Measurements from ENCODE around the gene CHEK2.
"Not testable (repeated sequence)": the region's sequence is repeated elsewhere in the genome, so short reads cannot be mapped to it uniquely, and the experiment has no call there.

Gene CHEK2

DNA sequence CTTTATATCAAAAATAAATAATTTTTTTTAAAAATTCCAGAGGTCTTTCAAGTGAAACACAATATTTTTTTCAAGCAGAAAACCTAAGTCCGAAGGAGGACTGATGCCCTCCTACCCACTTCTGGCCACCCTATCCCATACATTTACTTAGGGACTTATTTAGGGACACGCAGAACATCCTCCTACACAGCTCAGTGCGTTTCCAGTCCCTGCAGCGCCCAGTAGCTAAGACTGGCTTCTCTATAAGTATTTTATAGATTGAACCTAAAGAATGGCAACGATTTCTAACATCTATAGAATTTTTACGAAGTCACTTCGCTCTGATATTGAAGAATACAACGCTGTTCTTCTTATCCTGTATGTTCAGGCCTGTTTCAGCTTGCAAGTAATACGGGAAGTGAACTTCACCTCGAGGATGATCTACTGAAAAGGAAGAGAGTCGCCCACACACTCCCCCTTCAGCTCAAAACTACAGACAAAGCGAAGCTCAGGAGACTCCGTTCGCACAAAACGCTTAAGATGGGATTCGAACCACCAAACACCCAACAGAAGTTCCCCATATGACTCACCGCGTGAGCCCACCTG lies 328 bp downstream of the CHEK2 start:
- FAIRE-seq: no peak

DNA sequence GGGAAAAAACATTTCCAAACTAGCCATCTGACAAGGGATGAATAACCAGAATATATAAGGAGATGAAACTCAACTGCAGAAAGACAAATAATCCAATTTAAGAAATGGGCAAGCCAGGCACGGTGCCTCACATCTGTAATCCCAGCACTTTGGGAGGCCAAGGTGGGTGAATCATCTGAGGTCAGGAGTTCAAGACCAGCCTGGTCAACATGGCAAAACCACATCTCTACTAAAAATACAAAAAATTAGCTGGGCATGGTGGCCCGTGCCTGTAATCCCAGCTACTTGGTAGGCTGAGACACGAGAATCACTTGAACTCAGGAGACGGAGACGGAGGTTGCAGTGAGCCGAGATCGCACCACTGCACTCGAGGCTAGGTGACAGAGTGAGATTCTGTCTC lies 2.7 kb downstream of the CHEK2 start:
- FAIRE-seq: not testable (repeated sequence)

DNA sequence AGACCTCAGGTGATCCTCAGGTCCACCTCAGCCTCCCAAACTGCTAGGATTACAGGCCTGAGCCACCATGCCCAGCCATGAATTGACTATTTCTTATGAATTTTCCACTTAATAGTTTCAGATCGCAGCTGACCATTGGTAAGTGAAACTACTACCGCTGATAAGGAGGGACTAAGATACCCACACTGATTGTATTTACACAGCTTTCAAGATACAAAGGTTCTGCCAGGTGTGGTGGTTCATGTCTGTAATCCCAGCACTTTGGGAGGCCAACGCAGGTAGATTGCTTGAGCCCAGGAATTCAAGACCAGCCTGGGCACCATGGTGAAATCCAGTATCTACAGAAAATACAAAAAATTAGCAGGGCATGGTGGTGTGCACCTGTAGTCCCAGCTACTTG lies 3.9 kb downstream of the CHEK2 start:
- FAIRE-seq: no peak

DNA sequence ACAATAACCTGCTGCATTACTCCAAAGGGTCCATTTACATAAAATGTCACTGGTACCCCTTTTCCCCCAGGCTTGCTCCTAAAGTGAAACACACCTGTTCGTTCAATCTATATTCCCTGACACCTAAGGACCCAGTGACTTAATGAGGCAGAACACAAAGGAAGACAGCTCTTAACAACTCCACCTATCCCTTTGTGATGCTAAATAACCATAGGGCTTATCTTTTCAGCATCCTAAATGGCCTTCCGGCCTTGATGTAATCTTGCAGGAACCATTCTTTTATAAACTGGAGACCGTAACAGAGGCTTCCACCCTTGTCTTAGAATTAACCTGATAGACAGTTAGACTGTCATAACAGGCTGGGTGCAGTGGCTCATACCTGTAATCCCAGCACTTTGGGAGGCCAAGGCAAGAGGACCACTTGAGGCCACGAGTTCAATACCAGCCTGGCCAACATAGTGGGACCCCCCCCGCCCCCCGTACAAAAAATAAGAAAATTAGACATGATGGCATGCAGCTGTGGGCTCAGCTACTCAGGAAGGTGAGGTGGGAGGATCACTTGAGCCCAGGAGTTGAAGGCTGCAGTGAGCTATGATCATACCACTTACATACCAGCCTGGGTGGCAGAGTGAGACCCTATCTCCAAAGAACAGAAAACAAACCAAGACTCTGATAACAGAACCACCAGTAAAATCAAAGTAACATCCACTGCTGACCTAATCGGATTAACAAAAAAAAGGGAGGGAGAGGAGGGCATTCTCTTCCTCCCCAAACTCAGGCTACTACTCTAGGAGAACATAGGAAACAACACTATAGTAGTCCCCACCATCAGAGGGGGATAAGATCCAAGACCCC lies 5.1 kb downstream of the CHEK2 start:
- no peak for FAIRE-seq

DNA sequence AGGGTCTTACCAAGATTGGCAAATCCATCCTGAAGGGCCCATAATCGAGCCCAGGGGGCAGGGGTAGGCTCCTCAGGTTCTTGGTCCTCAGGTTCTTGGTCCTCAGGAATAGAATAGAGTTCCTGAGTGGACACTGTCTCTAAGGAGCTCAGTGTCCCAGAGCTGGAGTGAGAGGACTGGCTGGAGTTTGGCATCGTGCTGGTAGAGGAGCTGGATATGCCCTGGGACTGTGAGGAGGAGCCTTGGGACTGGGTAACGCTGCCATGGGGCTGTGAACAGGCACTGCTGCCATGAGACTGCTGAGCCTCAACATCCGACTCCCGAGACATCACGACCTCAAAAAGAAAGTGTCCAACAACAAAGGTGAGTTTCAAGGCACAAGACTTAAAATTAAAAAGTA lies 7.2 kb downstream of the CHEK2 start:
- no peak for FAIRE-seq

DNA sequence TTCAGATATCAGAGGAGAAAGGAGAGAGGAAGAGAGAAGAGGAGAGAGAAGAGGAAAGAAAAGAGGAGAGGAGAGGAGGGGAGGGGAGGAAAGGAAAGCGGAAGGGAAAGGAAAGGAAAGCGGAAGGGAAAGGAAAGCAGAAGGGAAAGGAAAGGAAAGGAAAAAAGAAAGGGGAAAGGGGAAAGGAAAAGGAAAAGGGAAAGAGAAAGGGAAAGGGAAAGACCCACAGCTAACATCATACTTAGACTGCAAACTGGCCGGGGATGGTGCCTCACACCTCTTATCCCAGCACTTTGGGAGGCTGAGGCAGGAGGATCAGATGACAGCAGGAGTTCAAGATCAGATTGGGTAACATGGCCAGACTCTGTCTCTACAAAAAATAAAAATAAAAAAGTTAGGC lies 11.4 kb downstream of the CHEK2 start:
- FAIRE-seq: no peak

DNA sequence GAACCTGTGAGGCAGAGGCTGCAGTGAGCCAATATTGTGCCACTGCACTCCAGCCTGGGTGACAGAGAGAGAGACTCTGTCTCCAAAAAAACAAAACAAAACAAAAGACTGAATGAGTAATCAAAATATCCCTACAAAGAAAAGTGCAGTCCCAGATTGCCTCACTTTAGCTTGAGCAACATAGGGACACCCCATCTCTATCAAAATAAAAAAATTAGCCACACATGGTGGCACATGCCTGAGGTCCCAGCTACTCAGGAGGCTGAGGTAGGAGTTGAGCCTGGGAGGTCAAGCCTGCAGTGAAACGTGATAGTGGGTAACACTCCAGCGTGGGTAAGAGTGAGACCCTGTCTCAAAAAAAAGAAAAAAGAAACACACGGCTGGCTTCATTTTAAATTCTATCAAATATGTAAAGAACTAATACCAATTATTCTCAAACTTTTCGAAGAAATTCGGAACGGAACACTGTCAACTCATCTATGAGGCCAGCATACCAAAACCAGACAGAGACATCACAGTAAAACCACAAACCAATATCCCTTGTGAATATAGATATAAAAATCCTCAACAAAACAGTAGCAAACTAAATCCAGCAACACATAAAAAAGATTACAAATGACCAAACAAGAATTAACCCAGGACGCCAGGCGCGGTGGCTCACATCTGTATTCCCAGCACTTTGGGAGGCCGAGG lies 12.9 kb downstream of the CHEK2 start:
- FAIRE-seq: no peak

DNA sequence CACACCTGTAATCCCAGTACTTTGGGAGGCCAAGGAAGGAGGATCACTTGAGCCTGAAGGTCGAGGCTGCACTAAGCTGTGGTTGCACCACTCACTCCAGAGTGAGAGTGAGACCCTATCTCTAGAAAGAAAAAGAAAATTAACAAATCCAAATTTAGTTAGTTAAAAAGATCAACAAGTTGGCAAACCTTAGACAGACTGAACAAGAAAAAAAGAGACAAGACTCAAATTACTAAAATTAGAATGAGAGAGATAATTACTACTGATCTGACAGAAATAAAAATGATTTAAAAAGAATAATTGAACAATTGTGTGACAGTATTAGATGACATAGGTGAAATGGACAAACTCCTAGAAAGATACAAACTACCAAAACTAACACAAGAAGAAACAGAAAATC lies 13.6 kb downstream of the CHEK2 start:
- no peak for FAIRE-seq

DNA sequence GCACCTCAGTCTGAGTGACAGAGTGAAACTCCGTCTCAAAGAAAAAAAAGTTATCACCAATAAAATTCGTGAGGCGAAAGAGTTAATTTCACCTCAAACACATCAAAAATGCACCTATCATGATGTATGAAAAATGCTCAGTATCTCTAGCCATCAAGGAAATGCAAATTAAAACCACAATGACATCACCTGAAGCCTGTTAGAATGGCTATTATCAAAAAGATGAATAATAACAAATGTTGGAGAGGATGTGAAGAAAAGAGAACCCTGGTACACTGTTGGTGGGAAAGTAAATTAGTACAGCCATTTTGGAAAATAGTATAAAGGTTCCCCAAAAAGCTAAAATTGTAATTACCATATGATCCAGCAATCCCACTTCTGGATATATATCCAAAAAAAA lies 23.6 kb downstream of the CHEK2 start:
- FAIRE-seq: no peak

DNA sequence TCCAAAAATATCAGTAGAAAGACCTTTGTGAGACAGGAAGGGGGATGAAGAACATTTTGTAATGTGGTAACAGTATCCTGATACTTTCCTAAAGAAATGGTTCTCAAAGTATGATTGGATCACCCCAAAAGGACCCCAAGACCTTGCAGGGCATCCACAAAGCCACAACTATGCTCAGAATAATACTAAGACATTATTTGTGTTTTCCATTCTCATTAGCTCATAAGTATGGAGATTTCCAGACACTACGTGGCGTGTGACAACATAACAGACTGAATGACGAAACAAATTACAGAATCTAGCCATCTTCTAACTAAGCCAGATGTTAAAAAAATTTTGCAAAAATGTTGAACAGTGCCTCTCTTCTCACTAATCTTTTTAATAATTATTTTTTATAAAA lies 24.9 kb downstream of the CHEK2 start:
- FAIRE-seq: no peak

DNA sequence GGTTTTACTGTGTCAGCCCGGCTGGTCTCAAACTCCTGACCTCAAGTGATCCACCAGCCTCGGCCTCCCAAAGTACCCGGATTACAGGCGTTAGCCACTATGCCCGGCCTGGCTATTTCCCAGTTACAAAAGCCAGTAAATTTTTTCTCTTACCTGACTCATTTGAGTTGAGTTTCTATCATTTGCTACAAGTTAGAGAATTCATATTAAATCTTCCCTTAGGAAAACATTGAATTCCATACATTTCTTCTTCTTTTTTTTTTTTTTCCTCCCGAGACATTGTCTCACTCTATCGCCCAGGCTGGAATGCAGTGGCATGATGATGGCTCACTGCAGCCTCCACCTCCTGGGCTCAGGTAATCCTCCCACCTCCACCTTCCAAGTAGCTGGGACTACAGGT lies 26.0 kb downstream of the CHEK2 start:
- FAIRE-seq: no peak

DNA sequence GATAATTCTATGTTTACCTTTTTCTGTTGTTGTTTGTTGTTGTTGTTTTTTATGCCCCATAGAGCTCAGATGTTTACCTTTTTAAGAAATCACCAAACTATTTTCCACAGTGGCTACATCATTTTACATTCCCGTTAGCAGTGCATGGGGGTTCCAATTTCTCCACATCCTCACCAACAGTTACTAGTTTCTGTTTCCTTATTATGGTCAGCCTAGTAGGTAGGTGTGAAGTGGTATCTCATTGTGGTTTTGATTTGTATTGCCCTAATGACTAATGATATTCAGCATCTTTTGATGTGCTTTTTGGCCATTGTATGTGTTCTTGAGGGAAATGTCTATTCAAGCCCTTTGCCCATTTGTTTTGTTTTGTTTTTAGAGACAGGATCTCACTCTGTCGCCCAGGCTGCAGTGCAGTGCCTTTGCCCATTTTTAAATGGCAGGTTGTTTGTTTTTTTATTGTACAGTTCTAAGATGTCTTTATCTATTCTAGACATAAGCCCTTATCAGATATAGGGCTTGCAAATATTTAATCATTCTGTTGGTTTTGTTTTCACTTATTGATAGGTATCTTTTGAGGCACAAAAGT lies 27.5 kb downstream of the CHEK2 start:
- peak; percentile 68 for FAIRE-seq

DNA sequence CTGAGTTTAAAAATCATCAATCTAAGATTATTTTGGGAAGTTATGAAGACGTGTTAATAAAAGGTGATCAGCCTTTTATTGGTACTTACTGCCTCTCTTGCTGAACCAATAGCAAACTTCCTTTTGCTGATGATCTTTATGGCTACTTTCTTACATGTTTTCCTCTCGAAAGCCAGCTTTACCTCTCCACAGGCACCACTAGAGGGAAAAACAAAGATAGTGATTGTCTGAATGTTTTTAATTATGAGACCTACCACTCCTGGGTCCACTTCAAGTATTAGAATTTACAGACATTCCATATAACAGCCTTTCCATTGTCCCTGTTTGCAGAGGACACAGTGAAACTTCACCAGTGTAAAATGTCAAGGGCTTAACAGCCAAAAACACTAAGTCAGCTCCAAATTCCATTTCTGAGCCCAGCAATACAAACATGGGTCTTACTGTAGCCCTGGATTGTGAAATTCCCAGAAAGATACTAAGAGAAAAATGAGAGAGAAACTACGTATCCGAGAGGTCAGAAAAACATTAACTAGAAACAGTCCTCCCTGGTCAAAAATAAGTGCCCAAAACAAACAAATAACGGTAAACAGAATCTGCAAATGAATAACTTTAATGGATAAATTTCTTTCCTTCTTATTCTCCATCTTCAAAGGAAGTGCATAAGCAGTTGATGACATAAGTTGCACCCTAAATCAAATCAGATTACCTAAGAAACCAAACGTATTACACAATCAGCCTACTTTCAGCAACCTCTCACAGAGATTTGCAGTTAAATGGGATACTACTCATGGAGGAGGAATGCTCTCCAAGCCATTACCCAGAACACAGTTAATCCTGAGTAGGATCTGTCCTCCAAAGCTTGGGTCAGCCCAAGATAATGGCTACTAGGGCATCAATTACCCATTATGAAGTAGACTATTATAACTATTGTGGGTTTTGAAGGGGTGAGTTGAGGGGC lies 29.5 kb downstream of the CHEK2 start:
- peak; percentile 99 for FAIRE-seq

DNA sequence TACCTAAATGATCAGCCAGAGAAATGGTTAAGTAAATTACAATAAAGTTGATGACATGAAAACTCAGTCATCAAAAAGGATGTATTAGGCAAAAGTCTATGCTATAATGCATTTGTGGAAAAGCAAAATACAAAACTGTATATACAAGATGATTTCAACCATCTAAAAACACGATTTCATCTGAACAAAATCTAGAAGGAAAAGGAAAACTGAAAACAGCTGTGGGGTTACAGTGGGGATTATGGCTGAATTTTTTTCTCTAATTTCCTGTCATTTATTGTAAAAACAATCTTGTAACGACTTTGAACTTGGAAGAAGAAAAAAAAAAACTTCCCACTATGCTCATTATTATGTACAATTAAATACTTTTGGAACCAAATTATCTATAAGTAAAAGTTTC lies 30.3 kb downstream of the CHEK2 start:
- FAIRE-seq: no peak

DNA sequence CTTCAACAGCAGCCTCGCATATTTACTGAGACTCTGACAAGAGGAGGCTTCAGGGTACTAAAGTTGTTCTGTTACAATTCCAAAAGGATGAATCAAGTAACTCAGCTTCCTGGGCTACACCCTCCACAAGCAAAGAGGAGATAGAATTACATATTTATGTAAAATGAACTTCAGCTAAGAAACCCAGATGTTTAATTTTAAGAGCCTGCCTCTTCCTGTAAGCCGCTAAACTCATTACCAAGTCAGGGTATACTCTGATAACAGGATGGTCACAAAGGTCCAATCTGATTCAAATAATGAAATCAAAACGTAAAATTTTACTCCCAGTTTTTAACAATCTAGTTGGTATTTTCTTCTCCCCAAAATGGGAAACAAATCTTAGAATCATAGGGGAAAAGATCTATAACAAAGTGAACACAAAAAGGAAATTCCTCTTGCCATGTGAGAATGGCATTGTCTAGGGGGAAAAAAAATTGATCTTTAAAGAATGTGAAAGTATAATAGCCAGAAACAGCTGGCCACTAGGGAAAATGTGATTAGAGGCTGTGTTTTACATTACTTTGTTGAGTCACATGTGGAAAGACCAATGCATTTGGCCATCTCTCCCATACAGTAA lies 30.9 kb downstream of the CHEK2 start:
- peak; percentile 94 for FAIRE-seq

DNA sequence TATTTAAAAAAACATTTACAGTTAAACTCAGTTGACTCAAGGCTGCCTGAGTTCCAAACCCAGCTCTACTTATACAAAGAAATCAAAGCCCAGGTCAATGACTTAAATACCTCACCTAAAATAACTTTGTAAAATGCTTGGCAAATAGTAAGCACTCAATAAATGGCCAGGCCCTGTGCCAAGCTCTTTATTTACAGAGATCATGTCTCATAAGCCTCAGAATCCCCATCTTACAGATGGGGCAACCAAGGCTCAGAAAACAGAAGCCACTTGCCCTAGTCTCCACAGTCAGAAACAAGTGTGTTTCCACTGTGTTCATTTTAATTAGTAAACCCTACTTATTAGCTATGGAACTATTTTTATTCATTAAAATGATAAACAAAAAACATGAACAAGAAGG lies 31.5 kb downstream of the CHEK2 start:
- FAIRE-seq: no peak

DNA sequence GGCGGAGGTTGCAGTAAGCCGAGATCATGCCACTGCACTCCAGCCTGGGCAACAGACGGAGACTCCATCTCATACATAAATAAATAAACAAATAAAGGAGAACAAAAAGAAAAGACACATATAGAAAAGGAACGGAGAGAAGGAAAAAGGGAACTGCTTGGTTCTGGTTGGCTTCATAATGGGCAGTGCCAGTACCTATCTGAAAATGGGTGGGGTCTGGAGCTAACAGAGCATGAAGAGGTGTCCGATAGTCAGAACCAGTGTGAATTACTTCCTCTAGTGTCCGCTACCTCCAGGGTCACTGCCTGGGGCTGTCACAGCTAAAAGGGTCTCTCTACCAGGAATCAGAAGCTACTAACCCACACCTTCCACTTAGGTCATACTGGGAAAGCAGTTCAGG lies 34.8 kb downstream of the CHEK2 start:
- no peak for FAIRE-seq

DNA sequence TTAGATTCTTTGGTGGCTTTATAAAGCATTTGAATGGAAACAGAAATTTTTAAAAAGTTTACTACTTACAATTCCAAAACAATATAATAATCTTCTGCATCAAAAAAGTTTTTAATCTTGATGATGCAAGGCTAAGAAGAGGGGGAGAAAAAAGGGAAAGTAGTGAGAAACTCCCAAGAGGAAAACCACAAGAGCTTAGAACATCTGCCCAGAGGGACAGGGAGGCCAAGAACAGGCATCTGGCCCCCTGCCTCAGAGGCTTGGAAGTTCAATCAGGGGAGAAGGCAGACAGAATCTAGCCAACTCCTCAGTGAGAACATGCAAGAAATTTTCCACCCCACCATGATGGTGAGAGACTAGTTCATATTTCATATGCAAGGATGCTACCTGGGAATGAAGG lies 38.2 kb downstream of the CHEK2 start:
- FAIRE-seq: no peak

DNA sequence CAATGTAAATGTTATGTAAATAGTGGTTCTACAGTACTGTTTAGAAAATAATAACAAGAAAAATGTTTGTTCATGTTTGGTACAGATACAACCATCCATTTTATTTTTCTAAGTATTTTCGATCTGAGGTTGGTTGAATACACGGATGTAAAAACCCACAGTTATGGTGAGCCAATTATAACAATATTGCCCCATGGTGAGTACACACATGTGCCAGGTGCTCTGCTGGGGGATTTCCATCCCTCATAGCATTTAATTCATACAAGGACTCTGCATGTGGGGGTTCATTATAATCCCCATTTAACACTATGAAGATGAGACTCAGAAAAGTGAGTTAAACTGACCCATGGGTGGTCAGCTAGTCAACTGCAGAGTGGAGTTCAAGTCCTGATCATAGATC lies 38.7 kb downstream of the CHEK2 start:
- no peak for FAIRE-seq

DNA sequence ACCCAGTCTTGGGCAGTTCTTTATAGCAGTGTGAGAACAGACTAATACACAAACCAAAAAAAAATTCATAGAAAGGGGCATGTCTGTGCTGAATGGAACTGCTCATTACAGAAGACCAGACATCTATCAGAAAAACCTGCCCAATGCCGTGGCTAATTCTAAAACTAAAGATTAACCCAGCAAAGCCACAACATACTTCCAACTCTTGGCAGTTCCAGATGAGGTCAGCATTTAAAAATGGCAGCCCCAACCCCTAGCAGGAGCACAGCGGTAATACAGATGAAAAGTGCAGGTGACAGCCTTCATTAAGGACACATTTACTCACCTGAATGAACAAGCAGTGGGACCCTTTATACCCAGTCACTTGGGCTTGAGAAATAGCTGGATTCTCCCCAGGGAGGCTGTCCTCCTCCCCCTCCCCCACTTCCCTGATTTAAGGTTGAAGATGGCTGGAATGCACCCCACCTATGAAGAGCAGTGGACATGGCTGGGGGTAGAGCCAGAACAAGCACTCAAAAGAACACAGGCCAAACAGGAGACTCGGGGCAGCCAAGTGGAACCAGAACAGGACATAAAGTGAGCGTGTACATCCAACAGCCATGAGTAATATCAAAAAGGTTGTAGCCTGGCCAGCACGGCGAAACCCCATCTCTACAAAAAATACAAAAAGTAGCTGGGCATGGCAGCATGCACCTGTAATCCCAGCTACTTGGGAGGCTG lies 48.4 kb downstream of the CHEK2 start:
- not testable (repeated sequence) for FAIRE-seq

DNA sequence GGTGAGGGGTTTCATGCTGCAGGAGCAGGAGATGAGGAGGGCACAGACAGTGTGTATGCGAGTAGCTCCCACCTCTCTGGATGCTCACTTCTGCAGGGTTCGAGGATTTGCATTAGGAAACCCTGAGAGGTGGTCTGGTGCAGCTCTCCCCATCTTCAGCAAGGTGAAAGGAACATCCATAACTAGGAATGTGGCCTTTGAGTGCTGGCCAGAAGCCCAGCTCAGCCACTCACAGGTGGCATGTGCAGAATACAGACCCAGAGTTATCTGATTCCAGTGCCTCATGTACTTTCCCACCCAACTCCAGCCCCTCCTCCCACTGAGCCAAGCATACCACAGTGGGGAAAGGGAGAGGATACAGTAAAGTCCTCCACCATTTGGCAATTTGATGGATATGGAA lies 51.8 kb downstream of the CHEK2 start:
- not testable (repeated sequence) for FAIRE-seq

All from G401.6 (cell line).